Esophagus muscularis mucosa (tissue), 4 donors: Measurements from ENCODE around the gene HOXB5. TPM values are rescaled to one million over a fixed set of nuclear protein-coding genes. Genes with fewer than 3 reads are reported as not detected.

Experiments used
- DNase-seq: peaks from one replicate; pipeline ENCODE4 v3.0.0-alpha.2; 2017; ENCODE audit errors: extremely low spot score
- H3K27ac ChIP-seq, 4 donors: fragments of 200-600 bp; sonication (generic); replicated peaks in 1 of 4; 1 replicate in 3 of 4; 2 replicates in 1 of 4; pipeline ENCODE4 v1.5.1; 2016 to 2019; ENCODE audit warnings: mild to moderate bottlenecking in 1 of 4
- H3K27me3 ChIP-seq, 4 donors: fragments of 200-600 bp; sonication (generic); one replicate each; pipeline versions ENCODE4 v1.5.1 to v1.6.0; 2016 to 2019
- H3K36me3 ChIP-seq, 4 donors: fragments of 200-600 bp; sonication (generic); one replicate each; pipeline ENCODE4 v1.5.1; 2016 to 2019
- H3K4me1 ChIP-seq, 4 donors: fragments of 200-600 bp; sonication (generic); one replicate each; pipeline ENCODE4 v1.5.1; 2016 to 2019
- H3K4me3 ChIP-seq, 4 donors: fragments of 200-600 bp; sonication (generic); 1 replicate in 2 of 4; 2 replicates in 2 of 4; pipeline ENCODE4 v1.5.1; 2016 to 2019; ENCODE audit warnings: mild to moderate bottlenecking in 4 of 4, moderate library complexity in 1 of 4
- H3K9me3 ChIP-seq, 4 donors: fragments of 200-600 bp; sonication (generic); 1 replicate in 3 of 4; 2 replicates in 1 of 4; pipeline ENCODE4 v1.5.1; 2016 to 2019
- EP300 ChIP-seq: sonication (generic); formaldehyde crosslinking; IDR thresholded peaks from one replicate; pipeline ENCODE4 v1.6.1; 2017; ENCODE audit warnings: antibody characterized with exemption
- POLR2A ChIP-seq: fragments of 450-650 bp; IDR thresholded peaks from one replicate; pipeline ENCODE4 v1.6.1; 2017; ENCODE audit warnings: antibody characterized with exemption, moderate library complexity, mild to moderate bottlenecking, low read depth
- POLR2AphosphoS5 ChIP-seq, 2 donors: sonication (generic); formaldehyde crosslinking; IDR thresholded peaks; one replicate each; pipeline ENCODE4 v1.6.1; 2017; ENCODE audit warnings: antibody characterized with exemption in 2 of 2
- WGBS: methylation state at CpG from one replicate; pipeline ENCODE4 v1.1.5; 2018; 5-methylcytosine and 5-hydroxymethylcytosine counted together
- intact Hi-C: fragments of 100-400 bp; cut with DNase I; formaldehyde crosslinking; loops from one replicate; pipeline ENCODE4 v1.15.1; 2023
- total RNA-seq, 4 donors: library from RNA; depleted of rRNA; stranded (reverse); fragments of >200 nt; gene quantifications; one replicate each; pipeline versions ENCODE4 v1.1.0 to v1.2.1, GENCODE V29; 2016
- TF ChIP-seq, protein P1 (sequence below), 3 experiments: fragments of 200-600 bp in 2 of 3; fragments of 450-650 bp in 1 of 3; sonication (generic) in 2 of 3; IDR thresholded peaks; one replicate each; pipeline ENCODE4 v1.5.1; 2017 to 2019; ENCODE audit warnings: antibody characterized with exemption in 3 of 3, mild to moderate bottlenecking in 2 of 3, moderate library complexity in 1 of 3

Gene HOXB5
- total RNA-seq, 4 donors from 2014 or later, result 0.17 to 0.83 (median 0.36) TPM

DNA sequence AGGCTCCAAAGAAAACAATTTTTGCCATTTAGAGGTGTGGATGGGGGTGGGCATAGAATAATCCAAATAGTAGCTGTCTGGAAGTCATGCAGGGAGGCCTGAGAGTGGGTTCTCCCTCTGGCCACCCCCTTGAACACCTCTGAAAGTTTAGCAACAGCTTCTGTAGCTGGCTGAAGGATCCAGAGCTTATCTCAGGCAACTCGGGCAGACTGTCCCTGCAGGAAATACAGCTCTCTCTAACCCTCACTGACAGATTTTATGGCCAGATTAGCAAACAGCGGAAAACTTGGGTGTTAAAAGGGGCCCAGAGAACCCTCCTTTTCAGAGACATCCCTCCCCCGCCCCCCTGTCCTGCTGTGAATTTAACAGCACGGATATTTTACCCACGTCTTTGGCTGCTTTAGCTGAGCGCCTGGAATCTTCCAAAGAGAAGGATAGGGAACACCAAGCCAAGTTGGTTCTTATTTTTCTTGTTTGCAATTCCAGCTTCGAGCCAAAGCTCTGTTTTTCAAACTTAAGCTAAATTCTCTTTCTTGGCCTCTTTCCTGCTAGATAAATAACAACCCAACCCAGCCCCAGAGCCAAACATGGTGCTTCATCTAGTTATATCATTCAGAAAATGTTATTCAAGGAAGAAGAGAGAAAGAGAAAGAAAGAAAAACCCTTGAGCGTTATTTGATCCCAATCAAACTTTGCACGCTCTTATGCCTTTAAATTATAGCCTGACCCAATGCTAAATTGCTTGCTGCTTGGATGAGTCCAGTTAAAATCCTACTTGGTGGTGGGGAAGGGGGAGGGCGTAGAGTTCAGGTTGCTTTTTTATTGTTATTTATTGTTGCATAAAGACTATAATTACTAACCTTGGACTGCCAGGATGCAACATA, 46.4 kb downstream of the HOXB5 start:
- intact Hi-C loops, result no loop called here
- no peak for TF ChIP-seq EP300
- TF ChIP-seq, protein P1, sequence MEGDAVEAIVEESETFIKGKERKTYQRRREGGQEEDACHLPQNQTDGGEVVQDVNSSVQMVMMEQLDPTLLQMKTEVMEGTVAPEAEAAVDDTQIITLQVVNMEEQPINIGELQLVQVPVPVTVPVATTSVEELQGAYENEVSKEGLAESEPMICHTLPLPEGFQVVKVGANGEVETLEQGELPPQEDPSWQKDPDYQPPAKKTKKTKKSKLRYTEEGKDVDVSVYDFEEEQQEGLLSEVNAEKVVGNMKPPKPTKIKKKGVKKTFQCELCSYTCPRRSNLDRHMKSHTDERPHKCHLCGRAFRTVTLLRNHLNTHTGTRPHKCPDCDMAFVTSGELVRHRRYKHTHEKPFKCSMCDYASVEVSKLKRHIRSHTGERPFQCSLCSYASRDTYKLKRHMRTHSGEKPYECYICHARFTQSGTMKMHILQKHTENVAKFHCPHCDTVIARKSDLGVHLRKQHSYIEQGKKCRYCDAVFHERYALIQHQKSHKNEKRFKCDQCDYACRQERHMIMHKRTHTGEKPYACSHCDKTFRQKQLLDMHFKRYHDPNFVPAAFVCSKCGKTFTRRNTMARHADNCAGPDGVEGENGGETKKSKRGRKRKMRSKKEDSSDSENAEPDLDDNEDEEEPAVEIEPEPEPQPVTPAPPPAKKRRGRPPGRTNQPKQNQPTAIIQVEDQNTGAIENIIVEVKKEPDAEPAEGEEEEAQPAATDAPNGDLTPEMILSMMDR (IDR thresholded peaks at IDR 0.05), result no peak
- TF ChIP-seq POLR2AphosphoS5 (IDR thresholded peaks at IDR 0.05), result no peak
- no peak for TF ChIP-seq POLR2A
- Histone ChIP-seq H3K4me3 (peak overlapping the region; percentile 39 to 49 (median 42)), H3K4me1 (peaks cover 37 to 76% (median 76%) of the 10 kb centered on the region in 4 donors), H3K27ac (peak overlapping the region; percentile 91 to 97 (median 96)), H3K36me3 (peaks cover 4 to 25% (median 21%) of the 10 kb centered on the region in 4 donors), H3K27me3 (no peaks in the 10 kb centered on the region), H3K9me3 (no peaks in the 10 kb centered on the region)
- 15% methylated on average over 10 of the region's 10 CpGs for WGBS
- DNase-seq, result no peak

DNA sequence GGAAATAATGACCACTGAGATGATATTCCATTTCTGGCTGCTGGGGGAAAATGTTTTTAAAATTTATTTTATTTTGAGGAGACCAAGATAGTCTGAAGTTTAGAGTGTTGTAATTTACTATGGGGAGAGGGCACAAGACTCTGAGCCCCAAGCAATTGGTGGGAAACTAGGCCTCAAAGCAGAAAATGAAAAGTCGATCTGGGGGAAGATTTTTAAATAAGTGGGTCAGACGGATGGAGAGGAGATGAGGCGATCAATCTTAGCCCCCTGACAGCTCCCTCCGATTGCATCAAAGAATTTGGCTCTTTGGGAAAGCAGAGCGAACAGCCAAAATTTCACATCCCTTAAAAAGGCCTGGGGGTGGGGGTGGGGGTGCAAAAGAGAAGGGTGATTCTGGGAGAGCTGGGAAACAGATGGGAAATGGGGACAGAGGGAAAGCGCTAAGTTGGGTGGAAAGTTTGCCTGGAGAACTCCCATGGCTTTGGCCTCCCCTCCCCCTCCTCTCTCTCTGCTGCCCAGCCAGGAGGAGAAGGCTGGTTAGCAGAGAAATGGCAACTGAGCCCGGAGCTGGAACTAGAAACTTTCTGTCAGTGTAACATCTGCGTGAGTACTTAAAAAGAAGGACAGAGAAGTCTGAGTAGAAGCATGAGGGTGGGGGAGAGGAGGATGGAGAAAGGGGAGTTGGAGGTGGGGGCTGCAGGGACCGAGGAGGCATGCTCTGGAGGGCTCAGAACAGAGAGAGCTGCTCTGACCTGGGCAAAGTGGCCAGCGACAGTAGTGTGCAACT, 47.2 kb downstream of the HOXB5 start:
- H3K9me3 ChIP-seq, result no peaks in the 10 kb centered on the region
- intact Hi-C loops, result no loop called here
- H3K27me3 ChIP-seq, result no peaks in the 10 kb centered on the region
- H3K36me3 ChIP-seq, result peaks cover 4 to 17% (median 13%) of the 10 kb centered on the region in 4 donors
- peak overlapping the region; percentile 39 to 49 (median 42) for H3K4me3 ChIP-seq
- TF ChIP-seq POLR2A (no peak), EP300 (no peak), POLR2AphosphoS5 (IDR thresholded peaks at IDR 0.05) (peak; percentile 5 to 35)
- TF ChIP-seq, protein P1 (IDR thresholded peaks at IDR 0.05), result no peak
- 20% methylated on average over 10 of the region's 10 CpGs for WGBS
- peak overlapping the region; percentile 91 to 97 (median 96) for H3K27ac ChIP-seq
- peaks cover 37 to 68% (median 67%) of the 10 kb centered on the region in 4 donors for H3K4me1 ChIP-seq
- DNase-seq, result no peak

DNA sequence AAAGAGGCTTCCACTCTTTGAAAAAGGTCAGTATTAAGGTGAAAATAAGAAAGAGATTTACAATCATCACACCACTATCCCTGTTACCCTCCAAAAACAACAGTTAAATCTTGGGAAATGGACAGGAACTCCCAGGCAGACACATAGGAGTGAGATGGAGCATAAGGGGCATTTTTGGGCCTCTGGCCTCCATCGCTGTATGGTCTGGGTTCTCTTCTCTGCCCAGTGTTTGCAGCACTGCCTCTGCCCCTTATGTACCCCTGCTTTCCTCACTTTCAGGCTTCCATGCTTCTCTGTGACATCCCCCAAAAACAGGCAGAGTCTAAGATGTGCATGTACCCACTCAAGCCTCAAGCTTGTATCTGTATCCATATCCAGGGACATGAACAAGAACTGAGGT, 48.0 kb downstream of the HOXB5 start:
- WGBS, result 75% methylated on average over 1 of the region's 1 CpG
- no peaks in the 10 kb centered on the region for H3K27me3 ChIP-seq

DNA sequence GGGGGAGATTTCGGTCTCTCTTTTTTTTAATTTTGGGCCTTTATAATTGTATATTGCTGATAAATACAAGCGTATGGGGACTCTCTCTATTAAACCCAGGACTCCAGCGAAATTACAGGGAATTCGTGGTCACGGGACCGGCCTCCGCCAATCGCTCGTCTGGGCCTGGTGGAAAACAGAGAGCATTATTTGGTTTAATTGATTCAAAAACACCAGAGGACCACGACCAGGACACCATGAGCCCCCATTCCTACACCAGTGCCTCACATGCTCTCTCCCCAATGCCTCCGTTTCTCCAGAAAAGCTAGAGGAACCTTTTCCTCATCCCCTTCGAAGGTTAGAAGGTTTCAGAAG, 48.6 kb downstream of the HOXB5 start, which contains the start of gene HOXB2:
Gene HOXB2 (minus strand): TSS at position 88 of the 354 bp plus-strand sequence. CDS start 198 bp downstream, outside the sequence.
- H3K4me1 ChIP-seq, result peaks cover 42 to 68% (median 66%) of the 10 kb centered on the region in 4 donors
- H3K27ac ChIP-seq, result peak within 1 kb of the TSS; percentile 91 to 97 (median 96)
- TF ChIP-seq EP300, result no peak
- intact Hi-C loops, result no loop called here
- H3K27me3 ChIP-seq, result no peaks in the 10 kb centered on the region
- H3K9me3 ChIP-seq, result no peaks in the 10 kb centered on the region
- H3K36me3 ChIP-seq, result peaks cover 0 to 4% (median 3%) of the 10 kb centered on the region in 4 donors
- DNase-seq, result no peak
- peak within 1 kb of the TSS; percentile 79 to 89 (median 80) for H3K4me3 ChIP-seq
- 14% methylated on average over 12 of the region's 12 CpGs for WGBS

More for the DNA sequence above, 48.0 kb downstream of the HOXB5 start:
- peak overlapping the region in 1 of 4 donors; percentile 89 for H3K4me3 ChIP-seq
- peaks cover 3 to 10% (median 8%) of the 10 kb centered on the region in 4 donors for H3K36me3 ChIP-seq
- DNase-seq, result no peak
- no peak for TF ChIP-seq EP300
- no peak for TF ChIP-seq POLR2A
- no peak for TF ChIP-seq POLR2AphosphoS5 (IDR thresholded peaks at IDR 0.05)
- TF ChIP-seq, protein P1 (IDR thresholded peaks at IDR 0.05), result no peak
- H3K4me1 ChIP-seq, result peaks cover 42 to 68% (median 66%) of the 10 kb centered on the region in 4 donors
- H3K27ac ChIP-seq, result peak overlapping the region; percentile 91 to 97 (median 96)
- H3K9me3 ChIP-seq, result no peaks in the 10 kb centered on the region
- intact Hi-C loops, result no loop called here
